Lung (tissue), 12 donors: Measurements from ENCODE around the gene PCIF1. TPM values are rescaled to one million over a fixed set of nuclear protein-coding genes. Genes with fewer than 3 reads are reported as not detected.

Experiments used
- ATAC-seq: fragments of 200-7000 bp; cut with Tn5 transposase; one replicate; pipeline ENCODE4 v1.9.1; 2020; ENCODE audit warnings: moderate number of reproducible peaks; ENCODE audit not compliant: insufficient read depth, low FRiP score
- DNase-seq, 3 donors: peaks; one replicate each; pipeline ENCODE4 v3.0.0-alpha.2; 2013 to 2017
- H3K27ac ChIP-seq, 2 donors: one replicate each; pipeline ENCODE4 v1.5.1; 2013; ENCODE audit warnings: mild to moderate bottlenecking in 2 of 2, moderate library complexity in 2 of 2, control low read depth in 1 of 2, inconsistent platforms in 1 of 2, low read depth in 1 of 2, low read length in 1 of 2
- H3K27me3 ChIP-seq, 3 donors: one replicate each; pipeline ENCODE4 v1.5.1; 2013; ENCODE audit warnings: low read length in 2 of 3; ENCODE audit not compliant: control insufficient read depth in 3 of 3, insufficient read depth in 3 of 3
- H3K36me3 ChIP-seq, 4 donors: one replicate each; pipeline ENCODE4 v1.5.1; 2013; ENCODE audit warnings: low read length in 4 of 4, mild to moderate bottlenecking in 1 of 4, moderate library complexity in 1 of 4; ENCODE audit not compliant: control insufficient read depth in 4 of 4, insufficient read depth in 4 of 4
- H3K4me1 ChIP-seq, 5 donors: one replicate each; pipeline ENCODE4 v1.5.1; 2013; ENCODE audit warnings: low read length in 5 of 5, mild to moderate bottlenecking in 2 of 5, moderate library complexity in 1 of 5; ENCODE audit not compliant: control insufficient read depth in 5 of 5, insufficient read depth in 5 of 5
- H3K4me3 ChIP-seq: one replicate; pipeline ENCODE4 v1.5.1; 2013; ENCODE audit warnings: mild to moderate bottlenecking, control low read depth, moderate library complexity
- H3K9ac ChIP-seq, 2 donors: one replicate each; pipeline ENCODE4 v1.5.1; 2013; ENCODE audit warnings: low read length in 2 of 2, control low read depth in 1 of 2; ENCODE audit not compliant: insufficient read depth in 1 of 2
- H3K9me3 ChIP-seq, 4 donors: one replicate each; pipeline ENCODE4 v1.5.1; 2013; ENCODE audit warnings: low read length in 3 of 4, mild to moderate bottlenecking in 1 of 4, moderate library complexity in 1 of 4; ENCODE audit not compliant: control insufficient read depth in 4 of 4, insufficient read depth in 3 of 4
- WGBS, 2 donors: extraction: QIAGEN DNeasy Blood & Tissue Kit; methylation state at CpG; one replicate each; pipeline ENCODE4 v1.1.7; 2013; 5-methylcytosine and 5-hydroxymethylcytosine counted together
- polyA plus RNA-seq, 2 donors: library from polyadenylated mRNA; stranded (reverse); fragments of 200-250 nt; gene quantifications; one replicate each; pipeline ENCODE4 v1.2.1, GENCODE V29; 2013
- total RNA-seq, 2 donors: library from RNA; depleted of rRNA in 1 of 2; stranded (reverse); fragments of >200 nt in 1 of 2; gene quantifications; one replicate each; pipeline ENCODE4 v1.2.1, GENCODE V29; 2014 to 2021
- TF ChIP-seq, protein P1 (sequence below): IDR thresholded peaks from 2 replicates; pipeline ENCODE4 v1.5.1; 2012; ENCODE audit warnings: mild to moderate bottlenecking; ENCODE audit errors: control extremely low read depth, extremely low read depth
- donor health status: control.
- donor health status: control.
- donor health status: Bipolar disorder and iron deficiency.
- donor health status: healthy.
- donor health status: DM: yes; HTN: yes; CAD: no.

PCIF1 gene
- total and polyA plus RNA-seq, 4 donors: 27.7 to 48.1 (median 32.0) TPM

DNA sequence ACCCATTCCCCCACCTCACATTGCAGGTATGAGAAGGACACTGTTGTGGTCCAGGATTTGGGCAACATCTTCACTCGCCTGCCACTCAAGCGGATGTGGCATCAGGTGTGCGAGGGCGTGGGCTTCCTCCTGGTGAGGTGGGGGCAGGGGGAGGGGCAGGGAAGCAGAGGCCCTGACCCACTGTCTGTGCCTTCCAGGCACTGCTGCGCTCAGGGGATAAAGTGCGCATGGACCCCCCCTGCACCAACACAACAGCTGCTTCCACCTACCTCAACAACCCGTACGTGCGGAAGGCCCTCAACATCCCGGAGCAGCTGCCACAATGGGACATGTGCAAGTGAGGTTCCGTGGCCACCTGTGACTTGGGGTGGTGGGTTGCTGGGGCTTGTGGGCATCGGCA lies 39.7 kb upstream of the PCIF1 start:
- peaks cover 9 to 49% (median 22%) of the 10 kb centered on the region in 4 donors for H3K36me3 ChIP-seq
- H3K9ac ChIP-seq: no peak overlapping the region
- peaks cover 0 to 13% (median 7%) of the 10 kb centered on the region in 5 donors for H3K4me1 ChIP-seq
- no peak for DNase-seq
- no peaks in the 10 kb centered on the region for H3K27me3 ChIP-seq
- WGBS, 2 donors: 76 to 80% methylated on average over 12 of the region's 12 CpGs
- no peak overlapping the region for H3K27ac ChIP-seq
- no peaks in the 10 kb centered on the region for H3K9me3 ChIP-seq
- TF ChIP-seq, protein P1, sequence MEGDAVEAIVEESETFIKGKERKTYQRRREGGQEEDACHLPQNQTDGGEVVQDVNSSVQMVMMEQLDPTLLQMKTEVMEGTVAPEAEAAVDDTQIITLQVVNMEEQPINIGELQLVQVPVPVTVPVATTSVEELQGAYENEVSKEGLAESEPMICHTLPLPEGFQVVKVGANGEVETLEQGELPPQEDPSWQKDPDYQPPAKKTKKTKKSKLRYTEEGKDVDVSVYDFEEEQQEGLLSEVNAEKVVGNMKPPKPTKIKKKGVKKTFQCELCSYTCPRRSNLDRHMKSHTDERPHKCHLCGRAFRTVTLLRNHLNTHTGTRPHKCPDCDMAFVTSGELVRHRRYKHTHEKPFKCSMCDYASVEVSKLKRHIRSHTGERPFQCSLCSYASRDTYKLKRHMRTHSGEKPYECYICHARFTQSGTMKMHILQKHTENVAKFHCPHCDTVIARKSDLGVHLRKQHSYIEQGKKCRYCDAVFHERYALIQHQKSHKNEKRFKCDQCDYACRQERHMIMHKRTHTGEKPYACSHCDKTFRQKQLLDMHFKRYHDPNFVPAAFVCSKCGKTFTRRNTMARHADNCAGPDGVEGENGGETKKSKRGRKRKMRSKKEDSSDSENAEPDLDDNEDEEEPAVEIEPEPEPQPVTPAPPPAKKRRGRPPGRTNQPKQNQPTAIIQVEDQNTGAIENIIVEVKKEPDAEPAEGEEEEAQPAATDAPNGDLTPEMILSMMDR: no peak
- no peak for ATAC-seq
- H3K4me3 ChIP-seq: no peak overlapping the region

DNA sequence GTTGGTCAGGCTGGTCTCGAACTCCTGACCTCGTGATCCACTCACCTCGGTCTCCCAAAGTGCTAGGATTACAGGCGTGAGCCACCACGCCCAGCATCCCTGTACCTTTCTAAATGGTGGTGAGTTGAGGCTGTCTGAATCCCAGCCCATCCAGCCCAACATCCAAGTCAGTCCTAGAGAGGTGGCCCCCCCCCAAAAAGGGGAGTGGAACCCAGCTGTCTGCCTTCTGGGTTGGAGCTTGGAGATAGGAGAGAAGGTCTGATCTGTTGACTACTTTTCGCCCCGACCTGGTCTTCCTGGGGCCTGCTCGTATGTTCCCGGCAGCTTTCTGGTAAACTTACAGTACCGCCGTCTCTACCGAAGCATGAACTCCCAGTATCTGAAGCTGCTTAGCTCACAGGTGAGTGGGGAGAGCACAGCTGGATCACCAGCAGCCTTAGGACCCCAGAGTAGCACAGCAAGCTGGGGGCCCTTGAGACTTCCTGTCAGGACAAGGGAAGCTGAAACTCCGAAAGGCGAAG lies 37.8 kb upstream of the PCIF1 start:
- TF ChIP-seq, protein P1: no peak
- Histone ChIP-seq H3K4me1 (peaks cover 0 to 8% (median 3%) of the 10 kb centered on the region in 5 donors), H3K9ac (no peak overlapping the region), H3K27me3 (no peaks in the 10 kb centered on the region), H3K9me3 (no peaks in the 10 kb centered on the region), H3K36me3 (peaks cover 9 to 49% (median 26%) of the 10 kb centered on the region in 4 donors), H3K4me3 (no peak overlapping the region), H3K27ac (no peak overlapping the region)
- ATAC-seq (no peak), DNase-seq (no peak)
- 93 to 97% methylated on average over 14 of the region's 14 CpGs for WGBS, 2 donors

DNA sequence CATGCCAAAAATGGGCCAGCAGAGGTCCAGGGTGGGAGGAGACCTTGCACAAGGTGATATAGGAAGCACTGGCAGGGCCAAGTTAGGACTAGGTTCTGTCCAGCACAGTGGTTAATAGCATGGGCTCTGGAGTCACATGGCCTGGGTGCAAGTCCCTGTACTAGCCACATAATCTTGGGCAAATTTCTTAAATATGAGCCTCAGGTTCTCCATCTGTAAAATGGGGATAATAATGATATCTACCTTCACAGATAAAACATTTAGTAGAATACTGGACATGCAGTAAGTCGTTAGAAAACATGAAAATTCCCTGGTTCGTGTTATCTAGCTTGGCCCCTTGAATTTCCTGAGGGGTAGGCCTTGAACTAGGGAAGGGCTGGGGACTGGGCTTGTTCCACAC lies 37.2 kb upstream of the PCIF1 start:
- no peaks in the 10 kb centered on the region for H3K27me3 ChIP-seq
- peaks cover 9 to 52% (median 28%) of the 10 kb centered on the region in 4 donors for H3K36me3 ChIP-seq
- H3K9me3 ChIP-seq: no peaks in the 10 kb centered on the region
- WGBS, 2 donors: 86 to 87% methylated on average over 2 of the region's 2 CpGs
- DNase-seq: no peak
- H3K4me1 ChIP-seq: peaks cover 0 to 3% (median 0%) of the 10 kb centered on the region in 5 donors
- no peak overlapping the region for H3K27ac ChIP-seq
- no peak for ATAC-seq
- TF ChIP-seq, protein P1: no peak
- no peak overlapping the region for H3K4me3 ChIP-seq
- H3K9ac ChIP-seq: no peak overlapping the region

DNA sequence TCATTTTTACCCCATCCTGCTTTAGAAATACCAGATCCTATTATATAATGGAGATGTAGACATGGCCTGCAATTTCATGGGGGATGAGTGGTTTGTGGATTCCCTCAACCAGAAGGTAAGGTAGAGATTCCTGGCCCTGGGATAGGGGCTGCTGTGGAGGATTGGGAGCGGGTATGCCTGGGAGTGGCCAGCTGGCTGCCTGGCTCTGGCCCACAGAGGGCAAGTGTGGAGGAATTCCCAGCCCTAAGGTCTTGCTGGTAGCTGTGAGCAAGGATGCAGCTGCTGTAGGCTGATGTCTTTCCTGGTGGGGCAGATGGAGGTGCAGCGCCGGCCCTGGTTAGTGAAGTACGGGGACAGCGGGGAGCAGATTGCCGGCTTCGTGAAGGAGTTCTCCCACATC lies 36.8 kb upstream of the PCIF1 start:
- Histone ChIP-seq H3K4me3 (no peak overlapping the region), H3K36me3 (peaks cover 9 to 51% (median 29%) of the 10 kb centered on the region in 4 donors), H3K27me3 (no peaks in the 10 kb centered on the region), H3K4me1 (peaks cover 0 to 2% (median 0%) of the 10 kb centered on the region in 5 donors), H3K27ac (no peak overlapping the region), H3K9ac (no peak overlapping the region), H3K9me3 (no peaks in the 10 kb centered on the region)
- ATAC-seq (no peak), DNase-seq (no peak)
- WGBS, 2 donors: 97% methylated on average over 7 of the region's 7 CpGs
- TF ChIP-seq, protein P1: no peak
